Astrocyte (in vitro differentiated cells and primary cell): ENCODE measurements around the gene TM4SF20.

Experiments
- CTCF ChIP-seq: IDR thresholded peaks from 2 replicates; pipeline ENCODE4 v1.5.1; 2011; ENCODE audit warnings: low read depth, mild to moderate bottlenecking, inconsistent platforms, low read length, moderate library complexity; ENCODE audit not compliant: insufficient read depth
- EZH2 ChIP-seq: IDR thresholded peaks from 2 replicates; pipeline ENCODE4 v1.6.1; 2012; ENCODE audit warnings: mild to moderate bottlenecking, low read length, inconsistent platforms; ENCODE audit not compliant: insufficient read depth

- TF ChIP-seq EZH2 (no peak), CTCF (no peak)
Measured at GRCh38 chr2:227428731-227429285, 49.7 kb upstream of the TM4SF20 start.
